H9 (cell line): ENCODE data around the gene ANK3. TPM values are rescaled to one million over a fixed set of nuclear protein-coding genes. Genes with fewer than 3 reads are reported as not detected.

ENCODE experiments used
- DNase-seq: peaks from one replicate; pipeline ENCODE4 v3.0.0-alpha.2; 2017
- H2AFZ ChIP-seq: one replicate; pipeline ENCODE4 v1.6.1; 2013; ENCODE audit warnings: mild to moderate bottlenecking, low read length, control low read depth, moderate library complexity
- H2AK5ac ChIP-seq: 2 replicates; pipeline ENCODE4 v1.6.1; 2013; ENCODE audit warnings: low read length, control low read depth, mixed read lengths; ENCODE audit not compliant: insufficient read length
- H2BK120ac ChIP-seq: one replicate; pipeline ENCODE4 v1.6.1; 2013; ENCODE audit warnings: low read depth, mild to moderate bottlenecking, low read length, control low read depth, inconsistent platforms; ENCODE audit not compliant: poor library complexity, severe bottlenecking
- H2BK12ac ChIP-seq: 2 replicates; pipeline ENCODE4 v1.6.1; 2013; ENCODE audit warnings: low read length, control low read depth, mixed read lengths, low read depth; ENCODE audit not compliant: insufficient read length
- H2BK15ac ChIP-seq: 2 replicates; pipeline ENCODE4 v1.6.1; 2013; ENCODE audit warnings: low read depth, low read length, control low read depth
- H2BK20ac ChIP-seq: one replicate; pipeline ENCODE4 v1.6.1; 2013; ENCODE audit warnings: low read depth, mild to moderate bottlenecking, low read length, control low read depth, inconsistent platforms; ENCODE audit not compliant: poor library complexity, severe bottlenecking
- H2BK5ac ChIP-seq: 2 replicates; pipeline ENCODE4 v1.6.1; 2013; ENCODE audit warnings: low read length, control low read depth, mixed read lengths; ENCODE audit not compliant: insufficient read length
- H3K14ac ChIP-seq: 2 replicates; pipeline ENCODE4 v1.6.1; 2013; ENCODE audit warnings: low read length, control low read depth; ENCODE audit not compliant: insufficient read depth
- H3K18ac ChIP-seq: 2 replicates; pipeline ENCODE4 v1.6.1; 2013; ENCODE audit warnings: low read depth, mild to moderate bottlenecking, mixed read lengths, low read length, control low read depth; ENCODE audit not compliant: insufficient read length
- H3K23ac ChIP-seq: 2 replicates; pipeline ENCODE4 v1.6.1; 2013; ENCODE audit warnings: low read length, control low read depth, mixed read lengths, low read depth; ENCODE audit not compliant: insufficient read length
- H3K23me2 ChIP-seq: 2 replicates; pipeline ENCODE4 v1.6.1; 2013; ENCODE audit warnings: low read depth, mild to moderate bottlenecking, mixed read lengths, low read length, control low read depth; ENCODE audit not compliant: insufficient read length, poor library complexity, severe bottlenecking
- H3K27ac ChIP-seq: 2 replicates; pipeline ENCODE4 v1.5.1; 2013; ENCODE audit warnings: low read length, control low read depth, mixed read lengths, low read depth; ENCODE audit not compliant: insufficient read length
- H3K27me3 ChIP-seq: 2 replicates; pipeline ENCODE4 v1.6.1; 2013; ENCODE audit warnings: low read length, control low read depth, inconsistent platforms; ENCODE audit not compliant: insufficient read depth
- H3K4ac ChIP-seq: 2 replicates; pipeline ENCODE4 v1.6.1; 2013; ENCODE audit warnings: low read depth, mild to moderate bottlenecking, control low read depth, inconsistent platforms, low read length, moderate library complexity
- H3K4me1 ChIP-seq: 2 replicates; pipeline ENCODE4 v1.6.1; 2013; ENCODE audit warnings: low read length, control low read depth, inconsistent platforms; ENCODE audit not compliant: insufficient read depth
- H3K4me2 ChIP-seq: 2 replicates; pipeline ENCODE4 v1.6.1; 2013; ENCODE audit warnings: low read length, control low read depth, mixed read lengths; ENCODE audit not compliant: insufficient read length, insufficient read depth
- H3K56ac ChIP-seq: 2 replicates; pipeline ENCODE4 v1.6.1; 2013; ENCODE audit warnings: low read depth, mild to moderate bottlenecking, mixed read lengths, low read length, control low read depth; ENCODE audit not compliant: insufficient read length
- H3K79me1 ChIP-seq: 2 replicates; pipeline ENCODE4 v1.6.1; 2013; ENCODE audit warnings: low read depth, mild to moderate bottlenecking, moderate library complexity, low read length, control low read depth, inconsistent platforms; ENCODE audit not compliant: insufficient read depth, poor library complexity, severe bottlenecking
- H3K79me2 ChIP-seq: 2 replicates; pipeline ENCODE4 v1.6.1; 2013; ENCODE audit warnings: low read length, control low read depth, inconsistent platforms; ENCODE audit not compliant: insufficient read depth
- H3K9ac ChIP-seq: 2 replicates; pipeline ENCODE4 v1.6.1; 2013; ENCODE audit warnings: low read length, control low read depth, mixed read lengths; ENCODE audit not compliant: insufficient read length; ENCODE audit errors: extremely low read depth
- H3K9me3 ChIP-seq: one replicate; pipeline ENCODE4 v1.6.1; 2013; ENCODE audit warnings: low read depth, low read length, inconsistent platforms; ENCODE audit not compliant: control insufficient read depth
- H3T11ph ChIP-seq: one replicate; pipeline ENCODE4 v1.6.1; 2013; ENCODE audit warnings: mild to moderate bottlenecking, low read length, control low read depth, inconsistent platforms
- H4K20me1 ChIP-seq: one replicate; pipeline ENCODE4 v1.6.1; 2013; ENCODE audit not compliant: control insufficient read depth, insufficient read length, insufficient read depth
- H4K5ac ChIP-seq: 2 replicates; pipeline ENCODE4 v1.6.1; 2013; ENCODE audit warnings: low read depth, mild to moderate bottlenecking, mixed read lengths, low read length, control low read depth; ENCODE audit not compliant: insufficient read length
- H4K8ac ChIP-seq: replicated peaks from 2 replicates; pipeline ENCODE4 v1.6.1; 2013; ENCODE audit warnings: low read length, control low read depth, mixed read lengths, low read depth; ENCODE audit not compliant: insufficient read length
- H4K91ac ChIP-seq: 2 replicates; pipeline ENCODE4 v1.6.1; 2013; ENCODE audit warnings: low read depth, mild to moderate bottlenecking, moderate library complexity, mixed read lengths, low read length, control low read depth; ENCODE audit not compliant: insufficient read length
- H3K27ac Mint-ChIP-seq, 3 experiments: 2 replicates in 2 of 3; 3 replicates in 1 of 3; pipeline ENCODE4 v1.8.0; 2020 to 2021; ENCODE audit warnings: mixed read lengths in 3 of 3, mild to moderate bottlenecking in 1 of 3, moderate library complexity in 1 of 3
- H3K27me3 Mint-ChIP-seq: 2 replicates; pipeline ENCODE4 v1.8.0; 2021; ENCODE audit warnings: low read depth, mild to moderate bottlenecking, moderate library complexity, mixed read lengths
- H3K36me3 Mint-ChIP-seq, 3 experiments: 2 replicates in 2 of 3; 3 replicates in 1 of 3; pipeline ENCODE4 v1.8.0; 2020 to 2021; ENCODE audit warnings: low read depth in 3 of 3, mixed read lengths in 3 of 3; ENCODE audit not compliant: insufficient read depth in 1 of 3
- H3K4me1 Mint-ChIP-seq, 2 experiments: 2 replicates each; pipeline ENCODE4 v1.8.0; 2020; ENCODE audit warnings: mixed read lengths in 2 of 2
- H3K4me3 Mint-ChIP-seq, 2 experiments: 2 replicates in 1 of 2; 3 replicates in 1 of 2; pipeline ENCODE4 v1.8.0; 2020 to 2021; ENCODE audit warnings: mild to moderate bottlenecking in 2 of 2, mixed read lengths in 2 of 2, moderate library complexity in 1 of 2
- H3K9me3 Mint-ChIP-seq, 2 experiments: 2 replicates in 1 of 2; 3 replicates in 1 of 2; pipeline ENCODE4 v1.8.0; 2020; ENCODE audit warnings: mild to moderate bottlenecking in 2 of 2, mixed read lengths in 2 of 2, moderate library complexity in 1 of 2
- CTCF ChIP-seq: fragments of 200-600 bp; sonication (generic); conservative IDR thresholded peaks from 3 replicates; pipeline ENCODE4 v1.8.0; 2021; ENCODE audit warnings: antibody characterized with exemption, mild to moderate bottlenecking
- WGBS: extraction: QIAGEN DNeasy Blood & Tissue Kit; methylation state at CpG from one replicate; pipeline ENCODE4 v1.1.7; 2013; ENCODE audit warnings: missing lambda C conversion rate, low lambda C conversion rate, mixed read lengths; ENCODE audit not compliant: insufficient read length; ENCODE audit errors: extremely low coverage; 5-methylcytosine and 5-hydroxymethylcytosine counted together
- total RNA-seq: library from RNA; stranded (reverse); gene quantifications from 2 replicates; pipeline ENCODE4 v1.2.1, GENCODE V29; 2021

The ANK3 gene
- total RNA-seq, 1 experiment from 2014 or later: 59.6 TPM

DNA sequence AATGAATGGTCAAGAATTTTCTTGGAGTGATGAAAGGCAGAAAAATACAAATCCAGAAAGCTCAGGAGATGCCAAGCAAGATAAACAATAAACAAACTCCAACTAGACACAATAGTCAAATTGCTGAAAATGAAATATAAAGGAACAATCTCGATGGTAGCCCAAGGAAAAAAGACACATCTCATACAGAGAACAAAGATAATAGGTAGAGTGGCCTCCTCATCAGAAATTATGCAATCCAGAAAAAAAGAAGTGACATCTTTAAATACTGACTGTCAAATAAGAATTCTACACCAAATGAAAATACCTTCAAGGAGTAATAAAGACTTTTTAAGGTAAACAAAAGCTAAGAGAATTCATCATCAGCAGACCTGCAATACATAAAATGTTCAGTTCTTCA is 150.4 kb downstream of the ANK3 start:
- Histone ChIP-seq H3K23ac (no peak overlapping the region), H2BK15ac (no peak overlapping the region), H3T11ph (no peak overlapping the region), H3K27me3 (no peaks in the 10 kb centered on the region), H3K79me2 (no peaks in the 10 kb centered on the region), H3K23me2 (no peaks in the 10 kb centered on the region), H3K4ac (no peak overlapping the region), H2BK12ac (no peak overlapping the region), H3K27ac (no peak overlapping the region), H3K9me3 (no peaks in the 10 kb centered on the region), H3K56ac (no peak overlapping the region), H2AFZ (no peak overlapping the region), H2BK120ac (no peak overlapping the region), H3K14ac (no peak overlapping the region), H3K4me1 (no peaks in the 10 kb centered on the region), H2AK5ac (no peak overlapping the region), H3K4me2 (no peak overlapping the region), H4K91ac (no peak overlapping the region), H4K5ac (no peak overlapping the region), H2BK20ac (no peak overlapping the region), H2BK5ac (no peak overlapping the region), H3K18ac (no peak overlapping the region), H4K8ac (no peak overlapping the region), H3K79me1 (no peaks in the 10 kb centered on the region), H3K9ac (no peak overlapping the region), H4K20me1 (no peaks in the 10 kb centered on the region)
- no peak for TF ChIP-seq CTCF
- Mint-ChIP-seq H3K27me3 (no peaks in the 10 kb centered on the region), H3K9me3 (no peaks in the 10 kb centered on the region), H3K27ac (no peak overlapping the region), H3K4me1 (peaks cover 7 to 10% of the 10 kb centered on the region in 2 experiments), H3K36me3 (no peaks in the 10 kb centered on the region), H3K4me3 (no peak overlapping the region)
- WGBS: no CpG with 5 or more reads among the region's 1 CpG
- DNase-seq: no peak
